HG02943 (cell line): Measurements from ENCODE around the gene OR3A1.
"Not testable (repeated sequence)": the region's sequence is repeated elsewhere in the genome, so short reads cannot be mapped to it uniquely, and the experiment has no call there.

Experiments used
- ATAC-seq: cut with Tn5 transposase; IDR thresholded peaks from one replicate; pipeline ENCODE4 v1.9.1; 2021; ENCODE audit warnings: mild to moderate bottlenecking, low read depth, moderate library complexity; ENCODE audit not compliant: unreplicated experiment

Gene OR3A1

GRCh38 chr17:3298260-3298659 is at the start of gene OR3A1:
OR3A1 (minus strand) TSS chr17:3298360; CDS start chr17:3292582, 5,778 bp downstream.
- ATAC-seq: no peak

GRCh38 chr17:3342782-3343181 is 44.6 kb upstream of the OR3A1 start:
- not testable (repeated sequence) for ATAC-seq

GRCh38 chr17:3335876-3336275 is 37.7 kb upstream of the OR3A1 start:
- no peak for ATAC-seq

GRCh38 chr17:3318336-3318735 is 20.2 kb upstream of the OR3A1 start:
- ATAC-seq: no peak

GRCh38 chr17:3316836-3317235 is 18.7 kb upstream of the OR3A1 start:
- ATAC-seq: no peak

GRCh38 chr17:3308603-3309002 is 10.4 kb upstream of the OR3A1 start:
- ATAC-seq: no peak

GRCh38 chr17:3295632-3296031 is 2.5 kb downstream of the OR3A1 start:
- ATAC-seq: no peak

- ATAC-seq: not testable (repeated sequence)
Observed at GRCh38 chr17:3293548-3293947, 4.6 kb downstream of the OR3A1 start.

- ATAC-seq: no peak
Observed at GRCh38 chr17:3282901-3283300, 15.3 kb downstream of the OR3A1 start.

GRCh38 chr17:3276126-3276525 is 22.0 kb downstream of the OR3A1 start:
- ATAC-seq: no peak

- ATAC-seq: no peak
Observed at GRCh38 chr17:3271072-3271848, 26.9 kb downstream of the OR3A1 start.

GRCh38 chr17:3260600-3260999 is 37.6 kb downstream of the OR3A1 start:
- no peak for ATAC-seq

GRCh38 chr17:3260163-3260562 is 38.0 kb downstream of the OR3A1 start:
- ATAC-seq: no peak

GRCh38 chr17:3256575-3256974 is 41.6 kb downstream of the OR3A1 start:
- no peak for ATAC-seq

- ATAC-seq: not testable (repeated sequence)
Observed at GRCh38 chr17:3249013-3249412, 49.1 kb downstream of the OR3A1 start.

- not testable (repeated sequence) for ATAC-seq
Observed at GRCh38 chr17:3244841-3245240, 53.3 kb downstream of the OR3A1 start.

- not testable (repeated sequence) for ATAC-seq
Observed at GRCh38 chr17:3241044-3241443, 57.1 kb downstream of the OR3A1 start.
